ENCODE data around the gene OTULINL.

Gene OTULINL

GRCh38 chr5:14556015-14556414 lies 25.6 kb upstream of the OTULINL start:
- no peak overlapping the region for H2AFZ ChIP-seq (ENCODE audit: low read depth)
- no peaks in the 10 kb centered on the region for H3K27me3 ChIP-seq (ENCODE audit: insufficient read depth, low read depth)
- H3K36me3 ChIP-seq (ENCODE audit: insufficient read depth) = no peaks in the 10 kb centered on the region
- no peak overlapping the region for H3K9ac ChIP-seq
- H3K27ac ChIP-seq = no peak overlapping the region
- H4K20me1 ChIP-seq (ENCODE audit: insufficient read depth) = no peaks in the 10 kb centered on the region
- no peaks in the 10 kb centered on the region for H3K4me1 ChIP-seq (ENCODE audit: low read depth, poor library complexity, severe bottlenecking)
- H3K79me2 ChIP-seq (ENCODE audit: insufficient read depth, low read depth) = no peaks in the 10 kb centered on the region
- no peak for TF ChIP-seq CTCF (conservative IDR thresholded peaks at IDR 0.05; ENCODE audit: low read depth, low read length)
- H3K4me2 ChIP-seq = no peak overlapping the region
- H3K4me3 ChIP-seq (IDR thresholded peaks at IDR 0.05; ENCODE audit: insufficient read depth, low read depth, low read length) = no peak overlapping the region

GRCh38 chr5:14557203-14557770 lies 24.3 kb upstream of the OTULINL start:
- no peak overlapping the region for H3K9ac ChIP-seq
- H3K27ac ChIP-seq = no peak overlapping the region
- no peaks in the 10 kb centered on the region for H3K79me2 ChIP-seq (ENCODE audit: insufficient read depth, low read depth)
- no peak overlapping the region for H3K4me3 ChIP-seq (IDR thresholded peaks at IDR 0.05; ENCODE audit: insufficient read depth, low read depth, low read length)
- no peaks in the 10 kb centered on the region for H3K27me3 ChIP-seq (ENCODE audit: insufficient read depth, low read depth)
- TF ChIP-seq CTCF (conservative IDR thresholded peaks at IDR 0.05; ENCODE audit: low read depth, low read length) = no peak
- no peak overlapping the region for H2AFZ ChIP-seq (ENCODE audit: low read depth)
- no peak overlapping the region for H3K4me2 ChIP-seq
- H4K20me1 ChIP-seq (ENCODE audit: insufficient read depth) = no peaks in the 10 kb centered on the region
- H3K4me1 ChIP-seq (ENCODE audit: low read depth, poor library complexity, severe bottlenecking) = no peaks in the 10 kb centered on the region
- H3K36me3 ChIP-seq (ENCODE audit: insufficient read depth) = no peaks in the 10 kb centered on the region

- no peaks in the 10 kb centered on the region for H3K4me1 ChIP-seq (ENCODE audit: low read depth, poor library complexity, severe bottlenecking)
These were observed 23.7 kb upstream of the OTULINL start for GRCh38 chr5:14557791-14558415.

GRCh38 chr5:14560091-14560595 lies 21.4 kb upstream of the OTULINL start:
- Histone ChIP-seq H4K20me1 (ENCODE audit: insufficient read depth) (no peaks in the 10 kb centered on the region), H3K79me2 (ENCODE audit: insufficient read depth, low read depth) (no peaks in the 10 kb centered on the region), H3K27ac (no peak overlapping the region), H2AFZ (ENCODE audit: low read depth) (no peak overlapping the region), H3K4me2 (no peak overlapping the region), H3K27me3 (ENCODE audit: insufficient read depth, low read depth) (no peaks in the 10 kb centered on the region), H3K36me3 (ENCODE audit: insufficient read depth) (no peaks in the 10 kb centered on the region), H3K4me3 (IDR thresholded peaks at IDR 0.05; ENCODE audit: insufficient read depth, low read depth, low read length) (no peak overlapping the region), H3K4me1 (ENCODE audit: low read depth, poor library complexity, severe bottlenecking) (no peaks in the 10 kb centered on the region), H3K9ac (no peak overlapping the region)
- no peak for TF ChIP-seq CTCF (conservative IDR thresholded peaks at IDR 0.05; ENCODE audit: low read depth, low read length)

More at GRCh38 chr5:14557791-14558415, 23.7 kb upstream of the OTULINL start:
- no peaks in the 10 kb centered on the region for H3K79me2 ChIP-seq (ENCODE audit: insufficient read depth, low read depth)
- H4K20me1 ChIP-seq (ENCODE audit: insufficient read depth) = no peaks in the 10 kb centered on the region
- TF ChIP-seq CTCF (conservative IDR thresholded peaks at IDR 0.05; ENCODE audit: low read depth, low read length) = no peak
- no peak overlapping the region for H3K9ac ChIP-seq
- no peak overlapping the region for H3K4me3 ChIP-seq (IDR thresholded peaks at IDR 0.05; ENCODE audit: insufficient read depth, low read depth, low read length)
- H3K27ac ChIP-seq = no peak overlapping the region
- no peaks in the 10 kb centered on the region for H3K27me3 ChIP-seq (ENCODE audit: insufficient read depth, low read depth)
- no peaks in the 10 kb centered on the region for H3K36me3 ChIP-seq (ENCODE audit: insufficient read depth)
- H3K4me2 ChIP-seq = no peak overlapping the region
- H2AFZ ChIP-seq (ENCODE audit: low read depth) = no peak overlapping the region
